SK-N-DZ (cell line): Measurements from ENCODE around the gene TNS4.
A peak's percentile ranks its signal among the peaks of the same experiment; 100 is the strongest.

Source experiments
- DNase-seq: peaks from one replicate; pipeline ENCODE4 v3.0.0-alpha.2; 2015; ENCODE audit warnings: low spot score

TNS4 gene

DNA sequence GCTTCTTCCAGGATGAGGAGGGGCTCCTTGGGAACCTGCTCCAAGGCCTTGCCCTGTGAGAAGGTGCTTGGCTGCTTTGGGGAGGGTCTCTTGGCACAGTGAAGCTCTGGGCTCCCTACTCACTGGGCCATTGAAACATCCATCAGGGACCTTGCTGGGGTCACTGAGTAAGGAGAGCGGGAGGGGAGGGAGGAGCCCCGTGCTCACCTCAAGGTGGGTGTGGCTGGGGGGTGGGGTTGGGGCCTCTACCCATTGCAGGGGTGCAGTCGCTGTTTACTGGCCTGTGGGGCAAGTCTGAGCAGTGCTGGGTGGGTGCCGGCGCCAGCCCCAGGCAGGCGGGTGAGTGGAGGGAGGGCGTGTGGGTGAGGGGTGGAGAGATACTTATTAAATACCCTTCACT is 9.9 kb downstream of the TNS4 start:
- DNase-seq: no peak

DNA sequence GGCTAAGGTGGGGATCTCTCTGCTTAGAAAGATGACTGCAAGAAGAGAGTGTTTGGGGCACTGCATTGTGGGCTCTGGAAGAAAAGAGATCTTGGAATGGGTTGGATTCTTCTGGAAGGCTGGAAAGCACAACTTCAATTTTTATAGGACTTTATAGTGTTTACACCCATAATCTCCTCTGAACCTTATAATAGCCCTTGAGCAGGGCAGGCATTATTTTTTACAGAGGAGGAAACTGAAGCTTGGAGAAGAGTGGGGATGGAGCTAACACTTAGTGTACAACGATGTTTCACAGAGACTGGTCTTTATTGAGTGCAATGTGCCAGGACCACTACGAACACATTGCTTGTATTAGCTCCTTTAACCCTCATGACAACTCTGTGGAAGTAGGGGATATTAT is 10.4 kb downstream of the TNS4 start:
- DNase-seq: no peak

DNA sequence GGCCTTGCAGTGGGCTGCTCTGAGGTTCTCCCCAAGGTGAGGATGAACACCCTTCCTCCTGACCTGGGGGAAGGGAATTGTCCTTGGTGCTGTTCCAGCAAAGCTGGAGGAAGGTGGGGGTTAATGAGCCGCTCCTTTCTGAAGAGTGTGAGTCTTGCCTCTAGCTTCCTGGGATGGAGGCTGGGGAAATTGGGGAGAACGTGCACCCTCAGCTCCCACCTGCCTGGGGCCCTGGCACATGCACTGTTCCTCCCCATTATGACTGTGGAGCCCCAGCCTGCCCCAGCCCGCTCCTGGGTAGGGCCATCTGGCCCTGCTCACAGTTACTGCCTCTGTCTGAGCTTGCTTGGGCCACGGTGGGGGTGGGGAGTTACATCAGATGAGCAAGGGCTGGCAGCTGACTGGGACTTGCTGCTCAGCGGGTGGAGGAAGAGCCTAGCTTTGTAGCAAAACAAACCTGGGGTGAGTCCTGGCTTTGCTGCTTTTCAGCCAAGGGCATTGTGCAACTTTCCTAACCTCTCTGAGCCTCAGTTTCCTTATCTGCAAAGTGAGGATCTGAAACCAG is 11.1 kb downstream of the TNS4 start:
- peak; percentile 82 for DNase-seq

DNA sequence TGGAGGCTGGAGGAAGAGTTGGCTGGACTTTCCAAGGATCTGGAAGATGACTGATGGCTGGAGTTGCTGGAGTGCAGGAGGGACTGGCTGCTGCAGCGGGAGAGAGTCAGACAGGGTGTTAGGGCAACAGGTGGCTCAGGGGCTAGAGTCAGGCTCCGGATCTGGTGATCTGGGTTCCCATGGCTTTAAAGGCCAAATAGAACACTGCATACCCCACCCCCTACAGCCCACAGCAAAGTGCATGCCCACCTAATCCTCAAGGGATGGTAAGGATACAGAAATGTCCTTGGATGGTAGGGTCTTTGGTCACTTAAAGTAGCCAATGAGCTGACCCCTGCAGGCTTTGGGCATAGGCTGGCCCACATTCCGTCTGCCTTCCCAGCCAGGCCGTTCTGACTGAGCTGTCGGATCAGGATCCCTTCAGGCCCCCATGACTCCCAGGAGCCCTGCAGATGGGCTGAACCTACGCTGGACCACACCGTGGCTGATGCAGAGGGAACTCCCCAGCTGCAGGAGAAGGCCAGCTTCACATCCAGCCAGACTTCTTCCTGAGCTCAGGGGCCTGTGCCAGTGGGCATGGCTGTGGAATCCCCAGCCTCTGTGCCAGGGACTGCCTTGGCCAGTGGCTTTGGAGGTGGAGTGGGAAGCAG is 13.9 kb downstream of the TNS4 start:
- DNase-seq: no peak

DNA sequence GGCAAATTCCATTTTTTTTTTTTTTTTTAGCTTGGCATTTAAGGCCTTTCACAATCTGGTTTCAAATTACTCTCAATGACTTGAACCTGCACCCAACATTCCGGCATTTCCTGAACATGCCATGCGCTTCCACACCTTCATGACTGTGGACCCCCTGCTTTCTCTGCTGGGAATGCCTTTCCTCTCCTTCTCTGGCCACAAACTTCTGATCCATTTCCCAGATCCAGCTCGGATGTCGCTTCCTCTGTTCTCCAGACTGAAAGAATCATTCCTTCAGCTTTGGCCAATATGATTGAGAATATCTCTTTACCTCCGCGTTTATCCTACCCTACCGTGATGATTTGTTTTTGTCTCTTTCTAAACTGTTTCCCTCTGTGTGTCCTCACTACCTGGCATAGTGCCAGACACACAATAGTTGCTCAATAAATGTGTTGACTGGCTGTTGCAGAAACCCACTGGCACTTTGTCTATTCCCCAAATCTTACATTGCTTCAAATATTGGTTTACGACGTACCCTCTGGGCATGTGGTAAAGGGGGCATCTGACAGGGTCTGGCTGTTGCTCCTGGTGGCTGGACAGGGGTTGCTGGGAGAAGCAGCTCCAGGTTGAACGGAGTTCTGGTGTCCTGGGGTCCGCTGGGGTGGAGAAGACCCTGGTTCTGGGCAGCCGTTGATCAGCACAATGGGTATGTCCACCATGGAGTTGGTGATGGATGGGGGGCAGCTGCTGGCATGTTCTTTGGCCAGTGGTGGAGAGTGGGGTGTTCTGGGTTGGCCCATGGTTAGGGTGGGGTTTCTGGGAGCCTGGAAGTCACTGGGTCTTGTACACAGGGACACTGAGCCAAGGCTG is 14.7 kb downstream of the TNS4 start:
- DNase-seq: no peak

DNA sequence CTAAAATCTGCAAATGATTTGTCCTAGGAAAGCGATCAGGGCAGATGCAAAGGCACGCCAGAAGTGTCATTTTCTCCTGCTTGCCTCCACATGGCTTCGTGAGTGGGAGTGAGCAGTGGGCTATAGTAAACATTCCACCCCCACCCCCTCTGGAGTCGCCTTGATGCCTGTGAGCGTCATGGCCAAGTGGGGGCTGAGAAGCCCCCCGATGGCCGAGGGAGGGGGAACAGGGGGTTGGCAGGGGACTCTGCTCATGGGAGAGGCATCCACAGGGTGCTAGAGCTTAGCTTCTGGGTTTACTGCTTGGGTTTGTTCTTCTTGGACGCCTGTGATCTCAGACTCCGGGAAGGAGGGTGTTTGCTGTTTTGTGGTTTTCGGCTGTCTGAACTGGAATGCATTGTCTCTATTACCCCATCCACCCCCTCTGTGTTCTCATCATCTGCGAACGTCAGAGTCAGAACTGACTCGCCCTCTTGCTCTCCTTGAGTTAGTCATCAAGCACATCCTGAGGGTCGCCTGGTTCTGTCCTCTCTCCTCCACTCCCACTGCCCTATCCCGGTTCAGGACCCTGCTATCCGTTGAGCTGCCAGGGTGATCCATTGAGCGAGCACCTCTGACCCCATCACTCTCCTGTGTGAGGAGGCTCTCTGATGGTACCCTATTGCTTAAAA is 15.4 kb downstream of the TNS4 start:
- no peak for DNase-seq

DNA sequence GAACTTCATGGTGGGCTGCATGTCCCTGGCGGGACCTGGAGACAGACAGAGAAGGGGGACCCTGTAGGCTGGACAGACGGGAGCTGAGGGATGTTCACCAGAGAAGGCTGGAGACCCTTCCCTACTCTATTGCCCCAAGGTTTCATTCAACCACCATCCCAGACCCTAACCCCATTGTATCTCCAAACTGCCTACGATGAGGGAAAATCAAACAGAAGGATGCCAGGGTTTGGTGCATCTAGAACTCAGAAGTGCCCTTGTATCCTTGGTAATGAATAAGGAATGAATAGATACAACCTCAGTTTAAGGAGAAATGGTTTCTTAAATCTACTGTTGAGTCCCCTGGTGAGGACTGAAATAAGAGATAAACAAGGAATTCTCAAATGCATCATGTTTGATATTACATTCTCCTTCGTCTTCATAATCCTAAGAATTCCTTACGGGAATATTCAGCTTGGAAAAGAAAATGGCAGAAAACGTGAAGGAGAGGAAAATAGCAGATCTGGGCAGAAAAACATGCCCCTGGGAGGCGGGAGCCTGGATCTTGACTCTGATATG is 16.4 kb downstream of the TNS4 start:
- no peak for DNase-seq

DNA sequence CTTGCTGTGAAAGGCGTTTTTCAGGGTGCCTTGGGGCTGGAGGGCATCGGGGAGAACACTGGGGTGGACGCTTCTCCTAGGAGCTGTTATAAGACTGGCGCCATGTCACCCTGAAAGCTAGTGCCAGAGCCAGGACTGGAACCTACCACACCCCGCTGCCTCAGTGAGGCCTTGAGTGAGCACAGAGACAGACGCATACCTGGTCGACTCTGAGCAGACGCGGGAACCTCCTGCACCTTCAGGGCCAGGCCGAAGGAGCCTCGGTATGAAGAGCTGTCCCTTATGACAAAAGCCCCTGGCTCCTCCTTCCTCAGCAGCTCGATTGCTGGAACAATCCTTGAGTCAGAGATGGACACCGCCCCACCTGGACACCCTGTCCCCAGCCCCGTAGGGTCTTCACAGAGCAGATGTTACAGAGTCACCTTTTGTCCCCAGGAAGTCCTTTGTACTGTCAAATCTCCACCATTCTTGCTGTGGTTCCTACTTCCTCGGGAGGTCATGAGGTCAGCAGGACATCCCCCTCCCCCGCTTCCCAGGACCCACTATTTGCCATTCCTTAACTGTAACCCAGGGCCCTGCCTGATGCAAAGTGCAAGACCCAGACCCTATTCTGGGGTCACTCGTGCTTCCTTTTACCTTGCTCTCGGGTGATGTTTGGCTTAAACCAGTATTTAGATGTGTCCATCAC is 17.0 kb downstream of the TNS4 start:
- DNase-seq: no peak

DNA sequence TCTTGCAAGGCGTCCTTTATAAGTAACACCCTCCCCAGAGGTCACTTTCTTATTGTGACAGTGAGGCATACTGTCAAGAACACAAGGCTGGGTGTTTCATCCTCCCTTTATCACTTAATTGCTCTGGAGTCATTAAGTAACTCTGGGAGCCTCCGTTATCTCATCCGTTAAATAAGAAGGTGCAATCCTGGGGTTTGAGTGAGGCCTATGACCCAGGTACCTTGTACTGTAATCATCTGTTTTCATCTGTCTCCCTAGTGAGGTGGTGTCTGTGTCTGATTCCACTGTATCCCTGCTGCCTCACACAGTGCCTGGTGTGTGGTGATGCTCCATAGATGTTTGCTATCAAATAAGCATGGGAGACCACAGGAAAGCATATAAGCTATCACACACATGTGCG is 17.7 kb downstream of the TNS4 start:
- peak; percentile 39 for DNase-seq

DNA sequence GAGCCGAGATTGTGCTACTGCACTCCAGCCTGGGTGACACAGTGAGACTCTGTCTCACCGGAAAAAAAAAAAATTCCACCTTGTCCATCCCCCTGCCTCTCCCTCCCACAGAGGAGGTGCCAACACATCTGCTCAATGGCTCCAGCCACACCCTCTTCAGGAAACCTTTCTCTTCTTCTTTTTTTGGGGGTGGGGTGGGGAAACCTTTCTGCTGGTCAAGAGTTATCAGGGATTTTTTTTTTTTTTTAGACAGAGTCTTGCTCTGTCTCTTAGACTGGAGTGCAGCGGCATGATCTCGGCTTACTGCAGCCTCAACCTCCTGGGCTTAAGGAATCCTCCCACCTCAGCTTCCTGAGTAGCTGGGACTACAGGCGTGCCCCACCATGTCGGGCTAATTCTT is 18.7 kb downstream of the TNS4 start:
- no peak for DNase-seq

DNA sequence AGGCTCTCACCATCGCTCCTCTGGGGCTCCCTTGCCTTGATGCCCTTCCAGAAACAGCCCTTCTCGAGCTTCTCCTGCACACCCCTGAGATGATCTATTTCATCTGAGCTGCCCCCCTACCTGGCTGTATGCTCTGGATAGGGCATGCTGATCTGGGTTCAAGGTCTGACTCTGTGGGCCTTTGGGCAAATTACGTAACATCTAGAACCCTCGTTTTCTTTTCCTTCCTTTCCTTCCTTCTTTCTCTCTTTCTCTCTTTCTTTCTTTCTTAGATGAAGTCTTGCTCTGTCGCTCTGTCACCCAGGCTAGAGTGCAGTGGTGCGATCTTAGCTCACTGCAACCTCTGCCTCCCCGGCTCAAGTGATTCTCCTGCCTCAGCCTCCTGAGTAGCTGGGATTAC is 20.3 kb downstream of the TNS4 start:
- DNase-seq: no peak

DNA sequence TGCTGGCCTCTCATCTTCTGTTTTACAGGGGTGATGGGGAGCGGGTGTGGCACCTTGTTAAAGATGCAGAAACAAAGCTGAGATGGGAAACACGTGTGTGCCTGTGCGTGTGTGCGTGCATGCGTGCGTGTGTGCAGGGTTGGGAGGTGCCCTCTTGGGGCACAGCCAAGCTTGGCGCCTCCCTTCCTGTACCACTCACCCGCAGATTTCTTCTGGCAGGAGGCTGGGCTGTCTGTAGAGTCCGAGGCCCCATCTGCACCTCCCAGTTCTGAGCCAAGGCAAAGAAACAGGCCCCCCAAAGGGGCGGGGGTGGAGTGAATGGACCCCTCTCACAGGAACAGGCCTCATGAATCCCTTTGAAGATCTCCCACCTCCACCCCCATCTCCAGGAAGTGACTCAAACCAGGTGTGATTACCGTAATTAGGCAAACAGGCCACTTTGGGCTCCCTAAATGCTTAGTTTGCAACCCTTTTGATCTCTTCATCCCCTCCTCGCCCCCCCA is 20.9 kb downstream of the TNS4 start:
- DNase-seq: no peak

DNA sequence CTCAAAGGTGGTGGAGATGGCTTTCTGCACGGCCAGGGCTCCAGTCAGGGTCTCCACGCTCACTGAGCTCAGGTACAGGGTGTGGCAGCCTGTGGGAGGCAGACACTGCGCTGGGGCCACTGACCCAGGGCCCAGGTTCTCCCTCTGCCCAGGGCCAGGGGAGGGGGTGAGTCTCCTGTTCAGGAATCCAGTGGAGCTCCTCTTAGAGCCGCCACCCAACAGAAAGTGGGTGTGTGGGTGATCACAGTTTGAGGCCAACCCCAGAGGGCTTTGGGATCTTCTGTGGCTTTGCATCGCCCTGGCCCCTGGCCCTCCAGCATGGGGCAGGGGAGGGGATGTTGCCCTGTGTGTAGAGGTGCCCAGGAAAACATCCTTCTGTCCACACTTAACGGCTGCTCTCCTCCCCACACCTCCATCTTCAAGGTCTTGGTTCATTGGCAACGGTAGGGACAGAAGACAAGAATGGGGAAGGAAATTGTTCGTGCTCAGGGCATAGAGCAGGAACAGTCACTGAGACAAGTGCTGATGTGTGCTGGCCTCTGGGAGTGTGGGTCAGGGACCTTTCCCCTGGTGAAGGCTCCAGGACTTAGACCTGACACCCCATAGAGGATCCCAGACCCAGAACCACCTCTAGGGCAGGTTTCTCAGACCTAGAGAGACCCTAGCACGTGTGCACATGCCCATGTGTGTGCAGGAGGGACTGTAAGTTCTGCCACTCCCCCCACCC is 21.5 kb downstream of the TNS4 start:
- no peak for DNase-seq

DNA sequence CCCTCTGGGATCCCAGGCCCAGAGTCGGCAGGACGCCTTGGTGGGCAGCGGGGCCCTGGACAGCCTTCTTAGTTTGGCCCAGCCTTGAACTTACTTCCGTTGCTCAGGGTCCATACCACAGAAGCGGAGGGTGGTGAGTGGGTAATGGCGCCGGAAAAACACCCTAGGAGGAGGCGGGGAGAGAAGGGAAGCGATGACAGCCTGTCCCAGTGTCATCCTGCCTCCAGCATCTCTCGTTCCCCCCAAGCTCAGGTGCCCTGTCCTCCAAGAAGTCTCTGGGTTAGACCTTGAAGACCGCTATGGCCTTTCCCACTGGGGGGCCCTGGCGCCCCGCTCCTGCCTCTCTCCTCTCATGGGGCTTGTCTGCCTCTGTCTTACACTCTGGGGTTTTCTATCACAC is 22.9 kb downstream of the TNS4 start:
- no peak for DNase-seq

DNA sequence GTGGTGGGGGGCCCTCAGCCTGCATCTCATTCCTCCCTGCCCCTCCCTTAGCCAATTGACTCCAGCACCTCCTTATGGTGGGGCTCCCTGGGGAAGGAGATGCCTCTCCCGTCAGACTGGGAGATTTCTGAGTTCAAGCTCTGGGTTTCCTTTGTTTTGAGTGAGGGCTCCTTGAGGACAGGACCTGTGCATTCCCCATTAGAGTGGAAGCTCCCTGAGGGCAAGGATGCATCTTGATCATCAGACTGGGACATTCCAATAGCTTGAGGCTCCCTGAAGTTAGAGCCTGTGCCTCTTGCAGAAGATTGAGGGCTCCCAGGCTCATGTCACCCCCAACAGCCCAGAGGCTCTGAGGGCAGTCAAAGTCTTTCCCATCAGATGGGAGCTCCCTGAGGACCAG is 23.6 kb downstream of the TNS4 start:
- no peak for DNase-seq

DNA sequence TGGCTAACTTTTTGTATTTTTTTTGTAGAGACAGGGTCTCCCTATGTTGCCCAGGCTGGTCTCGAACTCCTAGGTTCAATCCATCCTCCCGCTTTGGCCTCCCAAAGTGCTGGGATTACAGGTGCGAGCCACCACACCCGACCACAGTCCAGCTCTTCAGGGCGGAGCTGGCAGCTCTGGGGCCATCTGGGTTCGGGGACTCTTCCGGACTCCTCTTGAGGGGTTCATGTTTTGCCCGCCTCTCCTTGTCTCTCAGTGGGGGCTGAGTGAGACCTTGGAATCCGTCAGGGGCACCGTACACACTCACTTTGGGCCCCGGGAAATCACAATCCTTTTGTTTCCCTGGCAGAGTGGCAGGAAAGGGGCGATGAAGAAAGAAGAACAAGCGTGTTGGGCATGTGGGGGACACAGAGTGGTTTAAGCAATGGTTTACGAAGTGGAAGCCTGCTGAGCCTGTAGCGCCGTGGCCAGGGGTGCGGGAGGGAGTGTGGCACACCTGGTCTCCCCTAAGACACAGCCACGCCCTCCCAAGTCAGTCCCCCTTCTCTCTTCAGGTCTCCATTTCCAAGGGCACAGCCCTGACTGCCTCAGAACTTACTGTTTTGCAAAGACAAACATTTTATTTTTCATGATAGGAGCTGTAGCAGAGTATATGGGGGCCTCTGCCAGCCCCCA is 26.1 kb downstream of the TNS4 start:
- no peak for DNase-seq

DNA sequence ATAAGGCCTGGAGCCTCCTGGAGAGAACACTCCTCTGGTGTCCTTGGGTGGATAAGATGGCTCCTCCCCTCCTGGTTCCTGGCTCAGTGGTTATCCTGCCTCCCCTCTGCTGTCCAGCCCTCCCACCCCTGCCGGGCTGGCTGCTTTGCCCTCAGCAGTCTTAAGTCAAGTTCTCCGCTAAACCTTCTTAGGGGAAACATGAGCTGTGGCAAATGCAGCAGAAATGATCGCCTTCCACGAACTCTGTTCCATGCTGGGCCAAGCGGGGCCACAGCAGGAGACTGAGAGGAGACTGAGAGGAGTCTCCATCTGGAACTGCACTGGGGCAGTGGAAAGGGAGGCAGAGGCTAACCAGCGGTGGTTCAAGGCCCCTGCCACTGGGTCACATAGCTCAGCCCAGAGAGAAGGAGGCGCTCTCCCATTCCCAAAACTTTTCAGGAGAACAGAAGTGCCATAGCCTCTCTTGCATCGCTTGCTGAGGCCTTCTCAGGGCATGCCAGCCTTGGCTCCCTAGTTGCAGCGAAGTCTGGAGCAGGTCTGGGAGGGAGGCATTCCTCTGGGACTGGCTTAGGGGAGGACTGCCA is 26.9 kb downstream of the TNS4 start:
- peak; percentile 42 for DNase-seq

DNA sequence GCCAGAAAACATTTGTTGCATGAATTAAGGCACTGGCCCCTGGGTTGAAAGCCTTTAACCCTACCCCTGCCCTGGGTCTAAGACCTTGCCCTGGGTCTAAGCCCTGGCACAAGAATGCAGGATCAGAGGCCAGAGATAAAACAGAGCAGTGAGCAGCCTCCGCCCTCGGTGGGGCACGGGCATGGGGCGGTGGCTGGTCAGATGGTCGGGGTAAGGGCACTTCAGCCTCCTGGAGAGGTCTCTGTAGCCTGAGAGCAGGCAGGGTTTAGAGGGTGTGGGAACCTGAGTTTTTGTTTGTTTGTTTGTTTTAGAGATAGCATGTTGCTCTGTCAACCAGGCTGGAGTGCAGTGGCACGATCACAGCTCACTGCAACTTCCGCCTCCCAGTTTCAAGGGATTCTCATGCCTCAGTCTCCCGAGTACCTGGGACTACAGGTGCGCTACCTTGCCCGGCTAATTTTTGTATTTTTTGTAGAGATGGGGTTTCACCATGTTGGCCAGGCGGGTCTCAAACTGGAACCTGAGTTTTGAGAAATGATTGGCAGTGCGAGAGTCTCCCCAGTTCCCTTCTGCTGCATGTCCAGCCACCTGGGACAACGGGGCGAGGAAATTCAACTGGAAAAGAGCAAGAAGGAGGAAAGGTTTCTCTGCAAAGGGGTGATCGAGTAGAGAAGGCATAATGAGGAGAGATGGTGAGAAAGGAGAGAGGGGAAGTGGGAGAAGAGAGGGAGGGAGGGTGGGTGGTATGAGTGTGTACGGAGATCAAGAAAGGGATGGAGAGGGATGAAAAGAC is 27.7 kb downstream of the TNS4 start:
- DNase-seq: no peak
